HG03103 (cell line): Measurements from ENCODE around the gene OR51S1.
"Not testable (repeated sequence)": the region's sequence is repeated elsewhere in the genome, so short reads cannot be mapped to it uniquely, and the experiment has no call there.

Source experiments
- ATAC-seq: cut with Tn5 transposase; IDR thresholded peaks from one replicate; pipeline ENCODE4 v1.9.1; 2021; ENCODE audit warnings: low read depth; ENCODE audit not compliant: unreplicated experiment

OR51S1 gene

GRCh38 chr11:4848908-4849532, at the start of gene OR51S1:
Gene OR51S1 (minus strand): TSS chr11:4849208. CDS start chr11:4849208, 0 bp downstream.
- ATAC-seq = no peak

- ATAC-seq = no peak
Measured at GRCh38 chr11:4891996-4892640, 43.1 kb upstream of the OR51S1 start.

DNA sequence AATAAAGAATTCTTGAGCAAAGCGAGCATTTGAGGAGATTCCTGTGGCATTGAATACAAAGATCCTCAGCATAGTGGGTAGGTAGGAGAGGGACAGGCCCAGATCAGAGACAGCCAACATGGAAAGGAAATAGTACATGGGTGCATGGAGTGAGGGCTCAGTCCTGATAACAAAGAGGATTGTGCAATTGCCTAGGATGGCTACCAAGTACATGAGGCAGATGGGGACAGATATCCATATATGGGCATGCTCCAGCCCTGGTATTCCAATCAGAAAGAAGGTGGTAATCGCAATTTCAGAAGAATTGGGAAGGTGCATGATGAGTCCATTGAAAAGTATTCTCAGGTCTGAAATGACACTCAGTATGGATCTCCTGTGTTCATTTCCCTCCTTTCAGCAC, 41.3 kb upstream of the OR51S1 start:
- ATAC-seq = no peak

GRCh38 chr11:4887591-4887990, 38.6 kb upstream of the OR51S1 start:
- ATAC-seq = no peak

- ATAC-seq = no peak
Measured at GRCh38 chr11:4886186-4886585, 37.2 kb upstream of the OR51S1 start.

- ATAC-seq = no peak
Measured at GRCh38 chr11:4884361-4884760, 35.4 kb upstream of the OR51S1 start.

GRCh38 chr11:4882543-4882942, 33.5 kb upstream of the OR51S1 start:
- no peak for ATAC-seq

GRCh38 chr11:4881860-4882500, 33.0 kb upstream of the OR51S1 start, which contains the start of gene OR51T1:
Gene OR51T1 (plus strand): TSS chr11:4881900. CDS start chr11:4881900, 0 bp downstream.
- ATAC-seq = no peak

DNA sequence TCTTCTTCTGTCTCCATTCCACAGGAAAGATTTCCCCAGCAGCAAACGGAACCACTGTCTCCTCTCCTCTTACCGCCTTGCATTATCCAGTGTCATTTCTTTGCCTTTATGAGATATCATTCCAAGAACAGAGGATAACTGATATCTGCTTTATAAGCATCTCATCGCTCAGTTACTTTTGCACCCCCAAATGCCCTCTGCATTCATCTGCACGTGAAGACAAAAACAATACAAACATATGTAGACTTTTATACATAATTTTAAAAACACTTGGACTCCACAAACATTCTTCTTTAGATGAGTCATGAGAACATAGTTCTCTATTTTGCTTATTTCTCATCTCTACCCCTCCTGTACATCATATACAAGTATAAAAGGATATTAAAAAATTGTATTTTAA, 32.2 kb upstream of the OR51S1 start:
- no peak for ATAC-seq

DNA sequence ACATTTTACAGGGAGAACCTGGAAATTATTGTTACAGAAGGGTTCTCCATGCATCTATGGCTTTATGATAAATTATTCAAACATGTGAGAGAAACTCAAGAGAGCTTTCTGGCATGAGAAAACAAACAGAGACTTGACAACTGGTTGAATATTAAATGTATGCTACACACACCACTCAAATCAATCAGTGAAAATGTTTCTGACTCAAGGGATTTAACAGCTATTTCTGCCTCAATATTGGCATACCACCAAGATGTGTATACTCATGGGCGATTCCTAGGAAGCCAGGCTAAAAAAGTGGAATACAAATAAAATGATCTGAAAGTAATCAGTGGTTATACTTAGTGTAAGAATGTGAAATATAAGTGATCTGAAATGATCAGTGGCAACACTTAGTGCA, 16.8 kb upstream of the OR51S1 start:
- no peak for ATAC-seq

DNA sequence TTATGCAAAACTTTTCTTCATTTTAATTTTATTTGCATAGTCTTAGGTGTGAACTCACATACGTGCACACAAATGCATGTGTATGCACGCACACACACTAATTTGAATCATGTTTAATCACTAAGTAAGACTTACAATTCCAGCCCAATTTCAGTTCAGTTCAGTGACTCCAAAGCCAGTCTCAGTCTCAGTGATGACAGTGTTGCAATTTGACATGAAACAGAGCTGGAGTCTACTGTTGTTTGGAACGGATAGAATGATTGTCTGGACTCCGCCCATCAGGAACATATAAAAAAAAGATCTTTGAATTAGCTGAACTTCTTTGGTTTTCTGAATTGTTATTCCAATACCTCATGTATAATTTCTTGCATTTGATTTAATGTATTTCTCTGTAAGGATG, 14.9 kb upstream of the OR51S1 start:
- ATAC-seq = no peak

DNA sequence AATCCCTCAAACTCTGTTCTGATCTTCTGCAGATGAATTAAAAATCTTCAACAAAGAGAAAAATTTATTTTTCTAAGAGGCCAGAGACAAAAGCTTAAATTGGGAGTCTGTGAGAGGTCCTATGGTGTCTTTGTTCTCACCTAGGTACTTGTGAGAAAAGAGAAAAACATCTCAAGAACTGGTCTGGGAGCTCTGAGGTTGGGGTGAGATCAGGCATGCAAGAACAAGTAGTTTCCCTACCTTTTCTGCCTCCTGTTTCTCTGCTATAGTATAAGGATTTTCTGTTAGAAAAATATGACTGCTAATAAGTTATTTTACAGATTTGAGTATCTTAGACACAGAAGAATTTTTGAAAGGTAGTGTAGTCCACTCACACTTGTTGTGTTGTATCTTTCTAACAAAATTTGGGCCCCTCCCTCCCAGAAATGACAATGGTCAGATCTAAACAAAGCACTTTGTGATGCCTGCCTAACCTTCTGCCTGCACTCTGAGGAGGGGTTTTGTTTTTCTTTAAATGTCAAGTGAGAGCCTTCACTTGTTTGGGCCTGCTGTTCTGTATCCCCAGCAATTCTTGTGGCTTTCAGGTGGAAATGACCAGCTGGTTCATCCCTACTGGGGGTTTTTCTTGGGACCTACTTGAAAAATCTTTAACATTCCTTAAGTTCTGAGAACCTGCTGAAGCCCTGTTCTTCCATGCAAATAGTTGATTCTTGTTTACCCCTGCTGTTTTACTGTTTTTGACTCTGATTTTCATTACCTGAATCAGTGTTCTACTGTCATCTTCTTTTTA, 13.6 kb upstream of the OR51S1 start:
- no peak for ATAC-seq

DNA sequence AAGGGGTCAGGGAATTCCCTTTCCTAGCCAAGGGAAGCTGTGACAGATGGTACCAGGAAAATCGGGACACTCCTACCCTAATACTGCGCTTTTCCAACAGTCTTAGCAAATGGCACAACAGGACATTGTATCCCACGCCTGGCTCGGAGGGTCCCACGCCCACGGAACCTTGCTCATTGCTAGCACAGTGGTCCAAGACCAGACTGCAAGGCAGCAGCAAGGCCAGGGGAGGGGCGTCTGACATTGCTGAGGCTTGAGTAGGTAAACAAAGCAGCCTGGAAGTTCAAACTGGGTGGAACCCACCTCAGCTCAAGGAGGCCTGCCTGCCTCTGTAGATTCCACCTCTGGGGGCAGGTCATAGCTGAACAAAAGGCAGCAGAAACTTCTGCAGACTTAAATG, 5.3 kb upstream of the OR51S1 start:
- not testable (repeated sequence) for ATAC-seq

- no peak for ATAC-seq
Measured at GRCh38 chr11:4851033-4851432, 2.0 kb upstream of the OR51S1 start.

GRCh38 chr11:4839851-4840549, 9.0 kb downstream of the OR51S1 start:
- no peak for ATAC-seq

- ATAC-seq = no peak
Measured at GRCh38 chr11:4830909-4831308, 18.1 kb downstream of the OR51S1 start.

DNA sequence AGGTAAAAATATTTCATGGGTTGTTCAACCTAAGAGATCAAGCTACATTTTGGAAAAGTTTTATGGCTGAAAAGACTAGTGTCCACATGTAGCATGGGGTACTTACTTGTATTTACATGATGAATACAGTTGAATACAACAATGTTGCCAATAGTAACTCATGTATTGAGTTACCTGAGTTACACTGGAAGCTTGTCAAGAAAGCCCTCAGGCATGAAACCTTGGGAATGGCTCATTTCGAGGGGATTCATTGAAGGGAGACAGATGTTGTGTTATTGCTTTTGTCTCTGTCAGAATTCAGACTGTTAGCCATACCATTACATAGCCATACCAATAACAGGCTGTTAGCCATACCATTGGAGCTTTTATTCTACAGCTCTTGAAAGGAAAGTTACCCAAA, 18.7 kb downstream of the OR51S1 start:
- no peak for ATAC-seq

GRCh38 chr11:4826425-4826824, 22.6 kb downstream of the OR51S1 start:
- ATAC-seq = no peak

DNA sequence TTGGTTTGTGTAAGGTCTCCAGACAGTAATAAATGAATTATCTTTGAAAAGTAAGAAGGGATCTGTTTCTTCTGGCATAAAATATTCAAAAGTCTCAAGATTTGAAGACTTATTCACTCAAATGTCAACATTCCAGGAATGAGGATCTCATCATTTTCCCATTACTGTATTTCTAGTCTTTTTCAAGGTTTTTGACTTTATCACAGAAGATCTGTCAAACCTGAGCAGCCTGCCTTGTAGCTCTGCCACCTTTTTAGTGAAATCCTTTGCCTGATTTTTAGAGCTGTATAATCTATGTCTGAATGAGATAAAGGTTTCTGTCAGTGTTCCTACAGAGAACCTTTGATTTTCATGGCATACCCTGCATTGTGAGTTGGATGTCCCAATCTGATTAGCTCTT, 23.9 kb downstream of the OR51S1 start:
- no peak for ATAC-seq

DNA sequence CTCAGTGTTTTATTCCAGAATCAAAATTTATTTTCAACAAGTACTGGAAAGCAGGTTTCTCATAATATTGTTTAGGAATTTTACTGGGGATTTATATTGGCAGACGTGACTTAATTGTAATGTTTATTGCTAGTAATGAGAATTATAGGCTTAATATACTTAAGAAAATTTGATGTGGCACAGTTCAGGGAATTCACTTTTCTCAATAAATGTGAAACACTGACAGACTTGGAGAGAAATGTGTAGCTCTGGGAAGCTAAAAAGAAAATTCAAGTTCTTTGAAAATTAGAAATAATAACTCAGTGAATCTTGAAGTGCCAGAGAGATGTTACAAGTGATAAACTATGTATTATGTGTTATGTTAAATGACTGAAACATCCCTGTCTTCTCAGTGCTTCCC, 28.0 kb downstream of the OR51S1 start, which contains the start of gene OR51F2:
Gene OR51F2 (plus strand): TSS at position 301 of the 400 bp plus-strand sequence. CDS start 101 bp downstream, outside the sequence.
- ATAC-seq = no peak
